Smooth muscle cell (in vitro differentiated cells): ENCODE measurements around the gene SLC4A2. TPM values are rescaled to one million over a fixed set of nuclear protein-coding genes. Genes with fewer than 3 reads are reported as not detected.

Experiments used
- DNase-seq: peaks from one replicate; lab custom pipeline; 2025; ENCODE audit not compliant: unreplicated experiment; lab: John Stamatoyannopoulos, UW
- H2AFZ ChIP-seq: fragments of 200-600 bp; sonication (generic); 2 replicates; pipeline ENCODE4 v1.6.0; 2016; ENCODE audit warnings: antibody characterized with exemption, low read depth, mild to moderate bottlenecking
- H3F3A ChIP-seq: fragments of 200-600 bp; sonication (generic); 2 replicates; pipeline ENCODE4 v1.6.0; 2017; ENCODE audit warnings: antibody characterized with exemption, low read depth
- H3K27ac ChIP-seq: fragments of 200-600 bp; sonication (generic); 2 replicates; pipeline ENCODE4 v1.5.1; 2016; ENCODE audit warnings: low read depth, mild to moderate bottlenecking
- H3K27me3 ChIP-seq: fragments of 200-600 bp; sonication (generic); 2 replicates; pipeline ENCODE4 v1.6.1; 2016; ENCODE audit warnings: low read depth, mild to moderate bottlenecking
- H3K36me3 ChIP-seq: fragments of 200-600 bp; sonication (generic); 2 replicates; pipeline ENCODE4 v1.5.1; 2016; ENCODE audit warnings: low read depth
- H3K4me1 ChIP-seq: fragments of 200-600 bp; sonication (generic); 2 replicates; pipeline ENCODE4 v1.5.1; 2016; ENCODE audit warnings: low read depth
- H3K4me2 ChIP-seq: fragments of 200-600 bp; sonication (generic); 2 replicates; pipeline ENCODE4 v1.6.0; 2016; ENCODE audit warnings: mild to moderate bottlenecking
- H3K4me3 ChIP-seq: fragments of 200-600 bp; sonication (generic); 2 replicates; pipeline ENCODE4 v1.5.1; 2016; ENCODE audit warnings: mild to moderate bottlenecking
- H3K79me2 ChIP-seq: fragments of 200-600 bp; sonication (generic); 2 replicates; pipeline ENCODE4 v1.6.0; 2016; ENCODE audit warnings: low read depth, mild to moderate bottlenecking
- H3K9ac ChIP-seq: fragments of 200-600 bp; sonication (generic); 2 replicates; pipeline ENCODE4 v1.6.0; 2016; ENCODE audit warnings: low read depth
- H3K9me3 ChIP-seq: fragments of 200-600 bp; sonication (generic); replicated peaks from 2 replicates; pipeline ENCODE4 v1.5.1; 2016; ENCODE audit warnings: low read depth
- H4K20me1 ChIP-seq: fragments of 200-600 bp; sonication (generic); 2 replicates; pipeline ENCODE4 v1.6.0; 2016; ENCODE audit warnings: low read depth
- WGBS: methylation state at CpG from one replicate; pipeline ENCODE4 v1.1.7; 2016; ENCODE audit warnings: low lambda C conversion rate; 5-methylcytosine and 5-hydroxymethylcytosine counted together
- polyA plus RNA-seq: library from polyadenylated mRNA; unstranded; fragments of >200 nt; fragmentation: Nextera tagmentation; extraction: Ambion mirVana; gene quantifications from 2 replicates; pipeline ENCODE4 v1.2.1, GENCODE V29; 2016
- total RNA-seq: library from RNA; depleted of rRNA; stranded (reverse); fragments of >200 nt; gene quantifications from 2 replicates; pipeline ENCODE4 v1.2.3, GENCODE V29; 2014
- TF ChIP-seq, protein P1 (sequence below): fragments of 200-600 bp; sonication (generic); IDR thresholded peaks from 2 replicates; pipeline ENCODE4 v1.5.1; 2017; ENCODE audit warnings: borderline replicate concordance, mild to moderate bottlenecking, antibody characterized with exemption; ENCODE audit not compliant: insufficient read depth, poor library complexity, severe bottlenecking

Gene SLC4A2
- total and polyA plus RNA-seq, 2 experiments from 2014 or later: 89.3 to 96.4 TPM

DNA sequence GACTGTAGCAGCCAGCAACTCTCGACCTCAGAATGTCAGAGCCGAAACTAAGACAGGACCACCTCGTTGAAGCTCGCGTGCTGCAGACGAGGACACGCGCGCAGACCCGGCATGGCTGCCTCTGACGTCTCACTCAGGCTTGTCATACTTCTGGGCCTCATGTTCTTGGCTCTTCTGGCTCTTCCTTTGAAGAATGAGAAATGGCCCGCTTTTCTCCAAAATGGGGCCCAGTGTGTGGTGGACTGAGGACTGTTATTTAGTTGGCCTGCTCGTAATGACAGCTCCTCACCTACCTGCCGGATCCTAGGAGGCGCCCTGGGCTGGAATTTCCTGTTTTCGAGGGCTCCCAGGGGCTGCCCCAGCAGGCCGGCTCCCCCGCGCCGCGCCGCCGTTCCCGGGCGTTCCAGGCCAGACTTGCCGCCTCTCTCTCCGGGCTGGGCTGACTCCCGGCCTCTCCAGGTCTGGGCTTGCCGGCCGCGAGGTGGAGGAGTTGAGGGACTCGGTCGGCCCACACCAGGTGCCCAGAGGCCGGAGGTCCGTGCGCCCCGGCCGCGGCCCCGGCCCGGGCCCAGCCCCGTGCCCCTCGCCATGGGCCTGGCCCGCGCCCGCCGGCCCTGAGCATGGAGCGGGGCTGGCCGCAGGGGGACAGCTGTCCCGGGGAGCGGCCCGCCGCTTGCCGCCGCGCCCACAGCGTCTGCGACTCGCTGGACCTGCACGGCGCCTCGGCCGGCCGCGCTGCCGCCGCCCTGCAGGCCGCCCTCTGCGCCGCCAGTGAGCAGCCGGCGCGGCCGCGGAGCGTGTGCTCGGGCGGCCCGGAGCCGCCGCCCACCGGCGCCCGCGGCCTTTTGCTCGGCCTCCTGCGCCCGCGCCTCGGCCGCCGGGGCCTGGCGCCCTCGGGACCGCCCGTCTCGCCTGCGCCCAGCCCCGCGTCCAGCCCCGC is 55.0 kb downstream of the SLC4A2 start:
- Histone ChIP-seq H3F3A (peaks cover 7% of the 10 kb centered on the region), H3K4me3 (peak overlapping the region; percentile 38), H3K27ac (peak overlapping the region; percentile 91), H3K27me3 (no peaks in the 10 kb centered on the region), H3K4me1 (peaks cover 13% of the 10 kb centered on the region), H2AFZ (no peak overlapping the region), H4K20me1 (peaks cover 90% of the 10 kb centered on the region), H3K36me3 (no peaks in the 10 kb centered on the region), H3K9ac (peak overlapping the region; percentile 74), H3K9me3 (no peaks in the 10 kb centered on the region), H3K4me2 (peak overlapping the region; percentile 78), H3K79me2 (peaks cover 55% of the 10 kb centered on the region)
- 2% methylated on average over 85 of the region's 101 CpGs for WGBS
- TF ChIP-seq, protein P1, sequence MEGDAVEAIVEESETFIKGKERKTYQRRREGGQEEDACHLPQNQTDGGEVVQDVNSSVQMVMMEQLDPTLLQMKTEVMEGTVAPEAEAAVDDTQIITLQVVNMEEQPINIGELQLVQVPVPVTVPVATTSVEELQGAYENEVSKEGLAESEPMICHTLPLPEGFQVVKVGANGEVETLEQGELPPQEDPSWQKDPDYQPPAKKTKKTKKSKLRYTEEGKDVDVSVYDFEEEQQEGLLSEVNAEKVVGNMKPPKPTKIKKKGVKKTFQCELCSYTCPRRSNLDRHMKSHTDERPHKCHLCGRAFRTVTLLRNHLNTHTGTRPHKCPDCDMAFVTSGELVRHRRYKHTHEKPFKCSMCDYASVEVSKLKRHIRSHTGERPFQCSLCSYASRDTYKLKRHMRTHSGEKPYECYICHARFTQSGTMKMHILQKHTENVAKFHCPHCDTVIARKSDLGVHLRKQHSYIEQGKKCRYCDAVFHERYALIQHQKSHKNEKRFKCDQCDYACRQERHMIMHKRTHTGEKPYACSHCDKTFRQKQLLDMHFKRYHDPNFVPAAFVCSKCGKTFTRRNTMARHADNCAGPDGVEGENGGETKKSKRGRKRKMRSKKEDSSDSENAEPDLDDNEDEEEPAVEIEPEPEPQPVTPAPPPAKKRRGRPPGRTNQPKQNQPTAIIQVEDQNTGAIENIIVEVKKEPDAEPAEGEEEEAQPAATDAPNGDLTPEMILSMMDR: no peak
- DNase-seq: peak; percentile 40

DNA sequence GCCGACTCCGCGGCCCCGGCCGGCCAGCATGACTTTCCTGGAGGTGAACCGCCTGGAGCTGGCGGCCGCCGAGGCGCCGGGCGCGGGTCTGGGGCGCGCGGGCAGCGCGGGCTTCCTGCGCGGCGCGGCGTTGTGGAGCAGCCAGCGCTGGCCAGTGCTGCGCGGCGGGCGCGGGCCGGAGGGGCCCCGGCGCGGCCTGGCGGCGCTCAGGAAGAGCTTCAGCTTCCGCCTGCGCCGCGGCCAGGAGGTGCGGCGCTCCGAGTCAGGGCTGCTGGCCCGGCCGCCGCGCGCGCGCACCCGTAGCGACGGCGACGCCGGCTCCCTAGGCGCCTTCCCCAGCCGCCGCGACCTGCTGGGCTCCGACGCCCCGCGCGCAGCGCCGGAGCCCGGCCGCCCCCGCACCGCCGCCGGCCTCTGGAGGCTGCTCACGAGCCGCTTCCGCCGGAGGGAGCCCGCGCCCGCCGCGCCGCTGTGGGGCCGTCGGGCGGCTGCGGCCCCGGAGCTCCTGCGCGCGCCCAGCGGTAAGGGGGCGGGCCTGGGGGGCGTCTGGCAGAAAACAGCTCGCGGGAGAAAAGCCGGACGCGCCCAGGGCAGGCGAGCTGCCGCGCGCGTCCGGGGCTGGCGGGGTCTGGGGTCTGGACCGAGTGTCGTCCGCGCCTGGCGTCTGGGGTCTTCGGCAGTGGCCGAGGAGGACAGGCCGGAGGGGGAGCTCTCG is 55.9 kb downstream of the SLC4A2 start:
- Histone ChIP-seq H3K4me1 (peaks cover 13% of the 10 kb centered on the region), H4K20me1 (peaks cover 90% of the 10 kb centered on the region), H3F3A (peaks cover 7% of the 10 kb centered on the region), H3K9me3 (no peaks in the 10 kb centered on the region), H2AFZ (no peak overlapping the region), H3K4me2 (peak overlapping the region; percentile 84), H3K79me2 (peaks cover 49% of the 10 kb centered on the region), H3K27me3 (no peaks in the 10 kb centered on the region), H3K4me3 (peak overlapping the region; percentile 57), H3K36me3 (no peaks in the 10 kb centered on the region), H3K9ac (peak overlapping the region; percentile 51), H3K27ac (peak overlapping the region; percentile 70)
- WGBS: 3% methylated on average over 71 of the region's 114 CpGs
- TF ChIP-seq, protein P1: no peak
- no peak for DNase-seq

- Histone ChIP-seq H3K9me3 (no peaks in the 10 kb centered on the region), H2AFZ (no peak overlapping the region), H3K79me2 (peaks cover 43% of the 10 kb centered on the region), H4K20me1 (peaks cover 89% of the 10 kb centered on the region), H3K4me2 (peak overlapping the region; percentile 84), H3K4me1 (peaks cover 13% of the 10 kb centered on the region), H3K27me3 (no peaks in the 10 kb centered on the region), H3K9ac (peak overlapping the region; percentile 51), H3F3A (peaks cover 7% of the 10 kb centered on the region), H3K27ac (peak overlapping the region; percentile 70), H3K36me3 (no peaks in the 10 kb centered on the region), H3K4me3 (peak overlapping the region; percentile 57)
- TF ChIP-seq, protein P1: no peak
- 58% methylated on average over 14 of the region's 14 CpGs for WGBS
- DNase-seq: no peak
Measured at GRCh38 chr7:151115836-151116418, 56.5 kb downstream of the SLC4A2 start.
